ENCODE data around the gene DYNLT3.

DNA sequence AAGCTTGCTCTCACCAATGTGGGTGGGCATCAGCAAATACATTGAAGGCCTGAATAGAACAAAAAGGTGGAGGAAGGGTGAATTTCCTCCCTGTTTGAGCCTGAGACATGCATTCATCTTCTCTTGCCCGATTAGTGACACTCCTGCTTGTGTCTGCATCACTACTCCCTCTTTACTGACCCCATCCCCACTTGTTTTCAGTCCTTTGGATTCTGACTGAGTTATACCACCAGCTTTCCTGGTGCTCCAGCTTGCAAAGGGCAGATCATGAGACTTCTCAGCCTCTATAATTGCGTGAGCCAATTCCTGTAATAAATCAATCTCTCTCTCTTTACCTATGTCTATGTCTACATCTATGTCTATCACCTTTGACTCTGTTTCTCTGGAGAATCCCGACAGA is 47.4 kb upstream of the DYNLT3 start:
- TF ChIP-seq, protein P1, sequence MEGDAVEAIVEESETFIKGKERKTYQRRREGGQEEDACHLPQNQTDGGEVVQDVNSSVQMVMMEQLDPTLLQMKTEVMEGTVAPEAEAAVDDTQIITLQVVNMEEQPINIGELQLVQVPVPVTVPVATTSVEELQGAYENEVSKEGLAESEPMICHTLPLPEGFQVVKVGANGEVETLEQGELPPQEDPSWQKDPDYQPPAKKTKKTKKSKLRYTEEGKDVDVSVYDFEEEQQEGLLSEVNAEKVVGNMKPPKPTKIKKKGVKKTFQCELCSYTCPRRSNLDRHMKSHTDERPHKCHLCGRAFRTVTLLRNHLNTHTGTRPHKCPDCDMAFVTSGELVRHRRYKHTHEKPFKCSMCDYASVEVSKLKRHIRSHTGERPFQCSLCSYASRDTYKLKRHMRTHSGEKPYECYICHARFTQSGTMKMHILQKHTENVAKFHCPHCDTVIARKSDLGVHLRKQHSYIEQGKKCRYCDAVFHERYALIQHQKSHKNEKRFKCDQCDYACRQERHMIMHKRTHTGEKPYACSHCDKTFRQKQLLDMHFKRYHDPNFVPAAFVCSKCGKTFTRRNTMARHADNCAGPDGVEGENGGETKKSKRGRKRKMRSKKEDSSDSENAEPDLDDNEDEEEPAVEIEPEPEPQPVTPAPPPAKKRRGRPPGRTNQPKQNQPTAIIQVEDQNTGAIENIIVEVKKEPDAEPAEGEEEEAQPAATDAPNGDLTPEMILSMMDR (IDR thresholded peaks at IDR 0.05), result no peak
- no peak for TF ChIP-seq POLR2AphosphoS5 (IDR thresholded peaks at IDR 0.05; ENCODE audit: low read depth, low read length)
- TF ChIP-seq, protein P2, sequence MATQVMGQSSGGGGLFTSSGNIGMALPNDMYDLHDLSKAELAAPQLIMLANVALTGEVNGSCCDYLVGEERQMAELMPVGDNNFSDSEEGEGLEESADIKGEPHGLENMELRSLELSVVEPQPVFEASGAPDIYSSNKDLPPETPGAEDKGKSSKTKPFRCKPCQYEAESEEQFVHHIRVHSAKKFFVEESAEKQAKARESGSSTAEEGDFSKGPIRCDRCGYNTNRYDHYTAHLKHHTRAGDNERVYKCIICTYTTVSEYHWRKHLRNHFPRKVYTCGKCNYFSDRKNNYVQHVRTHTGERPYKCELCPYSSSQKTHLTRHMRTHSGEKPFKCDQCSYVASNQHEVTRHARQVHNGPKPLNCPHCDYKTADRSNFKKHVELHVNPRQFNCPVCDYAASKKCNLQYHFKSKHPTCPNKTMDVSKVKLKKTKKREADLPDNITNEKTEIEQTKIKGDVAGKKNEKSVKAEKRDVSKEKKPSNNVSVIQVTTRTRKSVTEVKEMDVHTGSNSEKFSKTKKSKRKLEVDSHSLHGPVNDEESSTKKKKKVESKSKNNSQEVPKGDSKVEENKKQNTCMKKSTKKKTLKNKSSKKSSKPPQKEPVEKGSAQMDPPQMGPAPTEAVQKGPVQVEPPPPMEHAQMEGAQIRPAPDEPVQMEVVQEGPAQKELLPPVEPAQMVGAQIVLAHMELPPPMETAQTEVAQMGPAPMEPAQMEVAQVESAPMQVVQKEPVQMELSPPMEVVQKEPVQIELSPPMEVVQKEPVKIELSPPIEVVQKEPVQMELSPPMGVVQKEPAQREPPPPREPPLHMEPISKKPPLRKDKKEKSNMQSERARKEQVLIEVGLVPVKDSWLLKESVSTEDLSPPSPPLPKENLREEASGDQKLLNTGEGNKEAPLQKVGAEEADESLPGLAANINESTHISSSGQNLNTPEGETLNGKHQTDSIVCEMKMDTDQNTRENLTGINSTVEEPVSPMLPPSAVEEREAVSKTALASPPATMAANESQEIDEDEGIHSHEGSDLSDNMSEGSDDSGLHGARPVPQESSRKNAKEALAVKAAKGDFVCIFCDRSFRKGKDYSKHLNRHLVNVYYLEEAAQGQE (IDR thresholded peaks at IDR 0.05; ENCODE audit: insufficient read depth in 1 of 2, low read depth in 2 of 2, low read length in 1 of 2), result no peak

Measured in Panc1 (cell line).